AG09309 (cell line): ENCODE data around the gene HEY2.
"Not testable (repeated sequence)": the region's sequence is repeated elsewhere in the genome, so short reads cannot be mapped to it uniquely, and the experiment has no call there.

Experiments
- DNase-seq: peaks from one replicate; pipeline ENCODE4 v3.0.0-alpha.2; 2010; ENCODE audit warnings: low read depth
- H3K4me3 ChIP-seq: 2 replicates; pipeline ENCODE4 v1.5.1; 2011; ENCODE audit warnings: mild to moderate bottlenecking, low read depth, low read length, moderate library complexity; ENCODE audit not compliant: control insufficient read depth
- TF ChIP-seq, protein P1 (sequence below): IDR thresholded peaks from 2 replicates; pipeline ENCODE4 v1.5.1; 2011; ENCODE audit warnings: mild to moderate bottlenecking, low read depth, low read length, inconsistent platforms; ENCODE audit not compliant: insufficient read depth, control insufficient read depth; ENCODE audit errors: missing control alignments

HEY2 gene

DNA sequence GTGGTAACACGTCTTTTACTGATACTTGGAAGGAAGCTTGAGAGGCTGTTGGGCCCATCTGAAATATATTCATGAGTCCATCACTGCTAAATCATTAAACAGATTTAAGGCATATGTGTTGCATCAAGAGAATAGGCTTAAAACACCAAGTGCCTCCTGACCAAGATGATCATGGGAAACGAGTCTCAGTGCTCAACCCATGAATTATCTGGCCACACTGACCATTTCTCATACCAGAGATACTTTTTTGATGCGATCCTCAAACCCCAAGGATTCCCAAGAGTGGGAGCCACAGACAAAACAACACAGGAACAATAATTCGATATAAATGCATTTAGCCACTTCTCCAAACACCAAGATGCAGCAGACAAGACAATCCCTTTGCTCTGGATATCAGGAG, 17.2 kb downstream of the HEY2 start:
- TF ChIP-seq, protein P1, sequence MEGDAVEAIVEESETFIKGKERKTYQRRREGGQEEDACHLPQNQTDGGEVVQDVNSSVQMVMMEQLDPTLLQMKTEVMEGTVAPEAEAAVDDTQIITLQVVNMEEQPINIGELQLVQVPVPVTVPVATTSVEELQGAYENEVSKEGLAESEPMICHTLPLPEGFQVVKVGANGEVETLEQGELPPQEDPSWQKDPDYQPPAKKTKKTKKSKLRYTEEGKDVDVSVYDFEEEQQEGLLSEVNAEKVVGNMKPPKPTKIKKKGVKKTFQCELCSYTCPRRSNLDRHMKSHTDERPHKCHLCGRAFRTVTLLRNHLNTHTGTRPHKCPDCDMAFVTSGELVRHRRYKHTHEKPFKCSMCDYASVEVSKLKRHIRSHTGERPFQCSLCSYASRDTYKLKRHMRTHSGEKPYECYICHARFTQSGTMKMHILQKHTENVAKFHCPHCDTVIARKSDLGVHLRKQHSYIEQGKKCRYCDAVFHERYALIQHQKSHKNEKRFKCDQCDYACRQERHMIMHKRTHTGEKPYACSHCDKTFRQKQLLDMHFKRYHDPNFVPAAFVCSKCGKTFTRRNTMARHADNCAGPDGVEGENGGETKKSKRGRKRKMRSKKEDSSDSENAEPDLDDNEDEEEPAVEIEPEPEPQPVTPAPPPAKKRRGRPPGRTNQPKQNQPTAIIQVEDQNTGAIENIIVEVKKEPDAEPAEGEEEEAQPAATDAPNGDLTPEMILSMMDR = no peak
- H3K4me3 ChIP-seq = no peak overlapping the region
- DNase-seq = no peak

DNA sequence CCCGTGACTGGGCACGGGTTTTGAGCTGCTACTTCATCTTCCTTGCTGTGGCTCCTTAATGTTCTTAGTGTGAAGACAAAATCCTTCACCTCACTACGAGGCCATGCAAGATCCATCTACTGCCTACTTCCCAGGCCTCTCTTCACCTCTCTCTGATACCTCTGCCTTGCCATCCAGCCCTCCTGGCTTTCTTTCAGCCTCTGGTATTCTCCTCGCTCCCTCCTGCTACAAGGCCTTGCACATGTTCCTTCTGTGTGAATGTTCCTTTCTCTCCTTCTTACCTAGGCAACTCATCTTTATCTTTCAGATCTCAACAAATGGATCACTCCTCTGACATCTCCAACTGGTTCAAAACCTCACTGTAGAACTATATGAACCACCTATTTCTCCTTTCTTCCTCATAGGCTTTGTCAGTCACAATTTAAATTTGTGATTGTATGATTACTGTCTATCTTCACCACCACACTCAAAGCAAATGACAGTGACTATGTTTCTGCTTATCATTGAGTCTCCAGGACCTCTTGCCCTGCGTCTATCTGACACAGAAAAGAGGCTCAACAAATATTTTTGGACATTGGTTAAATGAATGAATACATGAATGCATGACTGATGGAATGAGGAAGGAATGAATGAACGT, 19.8 kb downstream of the HEY2 start:
- H3K4me3 ChIP-seq = no peak overlapping the region
- DNase-seq = no peak
- TF ChIP-seq, protein P1 = no peak

DNA sequence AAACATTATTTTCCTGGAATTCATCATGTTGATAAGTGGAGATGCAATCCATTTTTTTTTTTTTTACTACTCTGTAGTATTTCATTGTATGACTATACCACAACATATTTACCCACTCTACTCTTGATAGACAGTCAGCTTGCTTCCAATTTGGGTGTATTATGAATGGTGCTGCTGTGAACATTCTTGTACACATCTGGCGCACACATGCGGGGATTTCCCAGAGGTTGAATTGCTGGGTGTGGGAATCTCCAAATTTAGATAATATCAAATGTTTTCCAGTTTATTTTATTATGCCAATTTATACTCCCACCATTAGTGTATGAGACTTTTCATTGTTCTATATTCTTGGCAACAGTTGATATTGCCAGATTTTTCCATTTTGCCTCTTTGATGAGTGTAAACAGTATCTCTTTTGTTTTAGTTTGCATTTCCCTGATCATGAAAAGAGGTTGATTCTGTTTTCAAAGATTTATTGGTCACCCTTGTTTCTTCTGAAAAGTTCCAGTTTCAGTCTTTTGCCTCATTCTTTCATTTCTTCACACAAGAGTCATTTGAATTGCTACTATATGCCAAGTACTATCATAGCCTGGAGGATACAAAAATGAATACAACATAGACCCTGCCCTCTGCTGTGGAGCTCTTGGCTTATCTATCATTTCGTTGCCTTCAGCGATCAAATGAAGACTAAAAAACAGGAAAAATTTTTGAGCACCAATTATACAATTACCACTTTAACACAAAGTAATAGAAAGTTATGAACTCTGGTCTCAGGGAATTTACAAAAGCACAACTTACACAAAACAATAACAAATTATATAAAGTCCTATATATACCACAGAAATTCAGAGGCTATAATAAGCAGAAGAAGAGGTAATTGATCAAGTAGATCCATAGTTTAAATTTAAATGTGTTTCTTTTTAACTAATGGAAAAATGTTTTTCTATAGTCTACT, 24.2 kb downstream of the HEY2 start:
- DNase-seq = no peak

DNA sequence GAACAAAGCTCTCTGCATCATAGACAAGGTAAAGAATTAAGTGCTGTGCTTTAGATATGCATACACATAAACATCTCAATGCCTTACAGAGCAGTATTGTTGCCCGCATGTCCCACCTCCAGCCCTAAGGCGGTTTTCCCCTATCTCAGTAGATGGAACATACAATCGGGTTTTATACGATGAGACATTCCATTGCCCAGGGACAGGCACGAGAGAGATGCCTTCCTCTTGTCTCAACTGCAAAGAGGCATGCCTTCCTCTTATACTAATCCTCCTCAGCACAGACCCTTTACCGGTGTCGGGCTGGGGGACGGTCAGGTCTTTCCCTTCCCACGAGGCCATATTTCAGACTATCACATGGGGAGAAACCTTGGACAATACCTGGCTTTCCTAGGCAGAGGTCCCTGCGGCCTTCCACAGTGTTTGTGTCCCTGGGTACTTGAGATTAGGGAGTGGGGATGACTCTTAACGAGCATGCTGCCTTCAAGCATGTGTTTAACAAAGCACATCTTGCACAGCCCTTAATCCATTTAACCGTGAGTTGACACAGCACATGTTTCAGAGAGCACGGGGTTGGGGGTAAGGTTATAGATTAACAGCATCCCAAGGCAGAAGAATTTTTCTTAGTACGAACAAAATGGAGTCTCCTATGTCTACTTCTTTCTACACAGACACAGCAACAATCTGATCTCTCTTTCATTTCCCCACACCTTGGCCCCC, 26.8 kb downstream of the HEY2 start:
- H3K4me3 ChIP-seq, DNase-seq: not testable (repeated sequence)

More for the DNA sequence above, 24.2 kb downstream of the HEY2 start:
- TF ChIP-seq, protein P1 = no peak
- no peak overlapping the region for H3K4me3 ChIP-seq

DNA sequence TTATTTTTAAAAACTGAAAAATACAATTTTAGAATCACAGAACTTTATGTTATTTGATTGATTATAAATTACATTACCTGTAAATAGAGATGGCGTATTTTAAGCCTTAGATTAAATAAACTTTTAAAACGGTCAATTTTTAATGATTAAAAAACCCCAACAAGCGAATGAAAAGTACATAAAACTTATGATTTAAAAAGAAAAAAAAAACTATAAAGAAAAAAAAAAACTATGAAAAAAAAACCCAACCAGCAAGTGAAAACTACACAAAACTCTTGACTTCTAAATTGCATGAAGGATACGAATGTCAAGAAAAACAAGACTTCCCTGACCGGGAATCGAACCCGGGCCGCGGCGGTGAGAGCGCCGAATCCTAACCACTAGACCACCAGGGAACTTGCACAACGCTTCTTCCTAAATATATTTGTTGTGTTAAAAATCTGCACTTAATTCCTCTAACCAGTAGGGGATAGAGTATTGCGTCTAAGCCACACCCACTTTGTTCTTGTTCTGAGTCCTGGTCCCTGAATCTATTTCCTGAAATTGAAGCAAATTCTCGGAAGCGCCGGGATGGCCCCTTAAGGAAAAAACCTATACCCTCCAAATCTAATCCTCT, 30.6 kb downstream of the HEY2 start:
- TF ChIP-seq, protein P1 = peak; percentile 11
- peak; percentile 81 for DNase-seq

DNA sequence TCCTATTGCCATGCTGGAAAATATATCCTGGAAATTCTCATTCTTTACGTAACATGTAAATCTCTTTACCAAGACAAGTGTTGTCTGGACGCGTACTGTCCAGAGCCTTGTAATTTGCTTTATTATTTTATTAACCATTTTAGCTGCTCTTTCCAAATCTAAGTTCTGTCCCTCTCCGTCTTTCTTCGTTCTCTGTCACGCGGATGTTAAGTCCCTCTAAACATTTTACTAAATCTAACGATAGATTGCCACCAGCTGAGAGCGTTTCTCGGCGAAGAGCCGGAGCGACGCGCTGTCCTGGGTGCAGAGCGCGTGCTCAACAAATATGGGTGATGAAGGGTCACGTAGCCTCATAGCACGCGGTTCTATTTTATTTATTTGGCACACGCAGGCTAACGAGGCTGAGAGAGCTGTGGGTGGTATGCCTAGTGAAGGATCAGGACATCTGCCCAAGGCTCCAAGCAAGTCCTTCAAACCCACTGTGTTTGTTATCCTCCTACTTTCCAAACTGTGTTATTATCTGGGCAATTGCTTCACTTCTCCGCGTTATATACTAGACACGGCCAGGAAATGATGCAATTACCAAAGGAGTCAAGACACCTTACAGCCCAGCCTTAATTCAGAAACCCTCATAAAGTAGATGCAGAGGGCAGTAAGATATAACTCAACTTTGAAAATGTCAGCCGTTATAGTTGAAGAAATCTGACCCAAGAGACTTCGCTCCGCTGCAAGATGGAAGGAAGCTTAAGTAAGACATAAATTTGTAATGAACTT, 31.3 kb downstream of the HEY2 start:
- H3K4me3 ChIP-seq = peak overlapping the region; percentile 68
- TF ChIP-seq, protein P1 = no peak
- DNase-seq = no peak

More for the DNA sequence above, 30.6 kb downstream of the HEY2 start:
- peak overlapping the region; percentile 68 for H3K4me3 ChIP-seq
